Transverse colon (tissue), 4 donors: ENCODE measurements around the gene FOXE3. TPM values are rescaled to one million over a fixed set of nuclear protein-coding genes. Genes with fewer than 3 reads are reported as not detected.

Experiments
- DNase-seq: peaks from one replicate; pipeline ENCODE4 v3.0.0-alpha.2; 2019
- H3K27ac ChIP-seq, 4 donors: fragments of 200-600 bp; sonication (generic); 2 replicates each; pipeline ENCODE4 v1.5.1; 2016 to 2018; ENCODE audit warnings: inconsistent platforms in 4 of 4
- H3K27me3 ChIP-seq: fragments of 200-600 bp; sonication (generic); 2 replicates; pipeline ENCODE4 v1.5.1; 2017; ENCODE audit warnings: inconsistent platforms
- H3K36me3 ChIP-seq, 4 donors: fragments of 200-600 bp; sonication (generic); 2 replicates each; pipeline ENCODE4 v1.5.1; 2017 to 2019; ENCODE audit warnings: inconsistent platforms in 4 of 4
- H3K4me1 ChIP-seq, 4 donors: fragments of 200-600 bp; sonication (generic); 2 replicates each; pipeline ENCODE4 v1.5.1; 2017 to 2020; ENCODE audit warnings: inconsistent platforms in 4 of 4
- H3K4me3 ChIP-seq, 4 donors: fragments of 200-600 bp; sonication (generic); 1 replicate in 1 of 4; 2 replicates in 3 of 4; pipeline versions ENCODE4 v1.5.1 to v1.6.1; 2017 to 2019; ENCODE audit warnings: inconsistent platforms in 4 of 4
- H3K9me3 ChIP-seq, 2 donors: fragments of 200-600 bp; sonication (generic); 2 replicates each; pipeline ENCODE4 v1.5.1; 2017 to 2019; ENCODE audit warnings: inconsistent platforms in 2 of 2
- CTCF ChIP-seq, 5 experiments: fragments of 200-600 bp in 3 of 5; fragments of 450-650 bp in 2 of 5; sonication (generic) in 3 of 5; IDR thresholded peaks; 1 replicate in 2 of 5; 2 replicates in 3 of 5; pipeline ENCODE4 v1.5.1; 2016 to 2017; ENCODE audit warnings: antibody characterized with exemption in 5 of 5, inconsistent platforms in 3 of 5, mild to moderate bottlenecking in 2 of 5, moderate library complexity in 1 of 5
- EP300 ChIP-seq: sonication (generic); formaldehyde crosslinking; IDR thresholded peaks from one replicate; pipeline ENCODE4 v1.6.1; 2017; ENCODE audit warnings: antibody characterized with exemption, low read depth
- POLR2A ChIP-seq: fragments of 450-650 bp; IDR thresholded peaks from one replicate; pipeline ENCODE4 v1.6.1; 2016; ENCODE audit warnings: antibody characterized with exemption, mild to moderate bottlenecking, moderate library complexity
- POLR2AphosphoS5 ChIP-seq, 3 donors: sonication (generic); formaldehyde crosslinking; IDR thresholded peaks; one replicate each; pipeline ENCODE4 v1.6.1; 2016; ENCODE audit warnings: antibody characterized with exemption in 3 of 3
- WGBS, 2 donors: methylation state at CpG; one replicate each; pipeline ENCODE4 v1.1.5; 2018; ENCODE audit warnings: low coverage in 1 of 2; 5-methylcytosine and 5-hydroxymethylcytosine counted together
- in situ Hi-C, 4 donors: fragments of 200-750 bp; cut with MboI; loops; one replicate each; pipeline versions ENCODE4 v1.15.0 to v1.15.1; 2017; ENCODE audit warnings: low sequenced_read_pairs in 3 of 4, low pct_ligation_motif_present in 1 of 4, low pct_unique_long_range_greater_than_20kb in 1 of 4
- intact Hi-C: fragments of 100-400 bp; cut with DNase I; formaldehyde crosslinking; loops from one replicate; pipeline ENCODE4 v1.15.1; 2023; ENCODE audit warnings: low total_unique reads
- total RNA-seq, 4 donors: library from RNA; depleted of rRNA; stranded (reverse); fragments of >200 nt; gene quantifications; one replicate each; pipeline ENCODE4 v1.1.0, GENCODE V29; 2016

FOXE3 gene
- total RNA-seq, 4 donors from 2014 or later = not detected

GRCh38 chr1:47389731-47390130, 26.4 kb upstream of the FOXE3 start:
- H3K4me3 ChIP-seq = no peak overlapping the region
- TF ChIP-seq POLR2AphosphoS5 (IDR thresholded peaks at IDR 0.05) (peak in 1 of 3 donors; percentile 23), EP300 (no peak), POLR2A (no peak), CTCF (IDR thresholded peaks at IDR 0.05) (no peak)
- 22 to 28% methylated on average over 2 of the region's 2 CpGs for WGBS, 2 donors
- H3K36me3 ChIP-seq = no peaks in the 10 kb centered on the region
- DNase-seq = no peak
- H3K27ac ChIP-seq = peak overlapping the region in 2 of 4 donors; percentile 11 to 52
- in situ Hi-C loops (no loop called here), intact Hi-C loops (no loop called here)
- peaks cover 0 to 16% (median 7%) of the 10 kb centered on the region in 4 donors for H3K4me1 ChIP-seq
- H3K27me3 ChIP-seq = no peaks in the 10 kb centered on the region
- no peaks in the 10 kb centered on the region for H3K9me3 ChIP-seq

DNA sequence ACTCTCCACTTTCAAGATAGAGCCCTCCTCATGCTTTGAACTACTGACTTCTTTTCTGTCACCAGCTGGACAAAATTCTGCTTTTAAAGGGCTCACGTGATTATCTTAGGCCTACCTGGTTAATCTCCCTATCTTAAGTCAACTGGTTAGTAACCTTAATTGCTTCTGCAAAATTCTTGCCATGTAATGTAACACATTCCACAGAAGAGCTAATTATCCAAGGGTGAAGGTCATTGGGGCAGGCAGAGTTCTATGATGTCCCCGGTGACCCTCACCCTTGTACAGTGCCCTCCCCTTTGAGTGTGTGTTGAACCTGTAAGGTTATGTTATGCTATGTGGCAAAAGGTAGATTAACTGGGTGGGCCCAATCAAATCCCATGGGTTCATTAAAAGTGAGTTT, 25.2 kb upstream of the FOXE3 start:
- Histone ChIP-seq H3K9me3 (no peaks in the 10 kb centered on the region), H3K4me3 (no peak overlapping the region), H3K4me1 (peaks cover 0 to 16% (median 7%) of the 10 kb centered on the region in 4 donors), H3K27me3 (no peaks in the 10 kb centered on the region), H3K36me3 (no peaks in the 10 kb centered on the region), H3K27ac (peak overlapping the region in 1 of 4 donors; percentile 52)
- peak; percentile 21 for DNase-seq
- 32 to 50% methylated on average over 1 to 2 of the region's 2 CpGs for WGBS, 2 donors
- in situ Hi-C loops (no loop called here), intact Hi-C loops (no loop called here)
- TF ChIP-seq POLR2A = no peak
- TF ChIP-seq POLR2AphosphoS5 (IDR thresholded peaks at IDR 0.05) = no peak
- no peak for TF ChIP-seq EP300
- no peak for TF ChIP-seq CTCF (IDR thresholded peaks at IDR 0.05)

- in situ Hi-C loops (no loop called here), intact Hi-C loops (no loop called here)
- Histone ChIP-seq H3K27me3 (no peaks in the 10 kb centered on the region), H3K27ac (no peak overlapping the region), H3K9me3 (no peaks in the 10 kb centered on the region), H3K36me3 (no peaks in the 10 kb centered on the region), H3K4me1 (peaks cover 0 to 14% (median 7%) of the 10 kb centered on the region in 4 donors), H3K4me3 (no peak overlapping the region)
- WGBS, 2 donors = 66 to 80% methylated on average over 3 to 5 of the region's 5 CpGs
- TF ChIP-seq EP300 = no peak
- TF ChIP-seq POLR2A = no peak
- no peak for TF ChIP-seq POLR2AphosphoS5 (IDR thresholded peaks at IDR 0.05)
- no peak for TF ChIP-seq CTCF (IDR thresholded peaks at IDR 0.05)
- DNase-seq = no peak
These were observed 22.9 kb upstream of the FOXE3 start for GRCh38 chr1:47393141-47393540.

DNA sequence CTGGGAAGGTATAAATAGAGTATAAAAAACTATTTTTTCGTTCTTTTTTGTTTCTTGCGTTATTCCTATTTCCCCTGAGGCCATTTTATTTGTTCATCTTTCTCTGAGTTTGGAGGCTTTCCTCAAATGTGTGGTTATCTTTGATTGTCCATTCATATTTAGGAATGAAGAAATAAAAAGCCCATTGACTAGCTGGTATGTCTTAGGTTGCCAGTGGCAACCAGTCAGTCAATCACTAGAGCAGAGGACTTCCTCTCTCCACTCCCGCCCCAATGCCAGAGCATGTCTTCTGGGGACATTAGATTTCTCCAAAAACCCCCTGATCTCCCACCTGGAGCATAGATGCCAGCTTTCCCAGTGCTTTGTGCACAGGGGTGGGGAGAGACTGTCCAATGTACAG, 20.7 kb upstream of the FOXE3 start:
- no peak overlapping the region for H3K27ac ChIP-seq
- intact Hi-C loops = no loop called here
- H3K4me1 ChIP-seq = peaks cover 0 to 6% (median 2%) of the 10 kb centered on the region in 4 donors
- no peaks in the 10 kb centered on the region for H3K9me3 ChIP-seq
- peaks cover 5% of the 10 kb centered on the region for H3K27me3 ChIP-seq
- no peak for DNase-seq
- TF ChIP-seq POLR2AphosphoS5 (IDR thresholded peaks at IDR 0.05) (no peak), CTCF (IDR thresholded peaks at IDR 0.05) (no peak), EP300 (no peak), POLR2A (no peak)
- no peak overlapping the region for H3K4me3 ChIP-seq
- 84 to 96% methylated on average over 3 of the region's 3 CpGs for WGBS, 2 donors
- in situ Hi-C loops = no loop called here
- no peaks in the 10 kb centered on the region for H3K36me3 ChIP-seq
